Stomach smooth muscle (tissue), 2 donors: ENCODE measurements around the gene FNBP1.

Experiments used
- H3K27ac ChIP-seq: one replicate; pipeline ENCODE4 v1.7.0; 2013; ENCODE audit warnings: mild to moderate bottlenecking, low read length, inconsistent platforms
- H3K27me3 ChIP-seq, 2 donors: one replicate each; pipeline ENCODE4 v1.7.0; 2013; ENCODE audit warnings: low read length in 2 of 2; ENCODE audit not compliant: insufficient read depth in 2 of 2, control insufficient read depth in 1 of 2
- H3K36me3 ChIP-seq, 2 donors: one replicate each; pipeline ENCODE4 v1.7.0; 2013; ENCODE audit warnings: low read length in 2 of 2; ENCODE audit not compliant: control insufficient read depth in 2 of 2, insufficient read depth in 2 of 2
- H3K4me1 ChIP-seq: one replicate; pipeline ENCODE4 v1.7.0; 2013; ENCODE audit warnings: low read length; ENCODE audit not compliant: control insufficient read depth, insufficient read depth
- H3K4me3 ChIP-seq, 2 donors: one replicate each; pipeline ENCODE4 v1.7.0; 2013; ENCODE audit warnings: low read length in 2 of 2
- H3K9ac ChIP-seq, 2 donors: one replicate each; pipeline ENCODE4 v1.7.0; 2013; ENCODE audit warnings: low read length in 2 of 2, mild to moderate bottlenecking in 1 of 2
- H3K9me3 ChIP-seq, 2 donors: one replicate each; pipeline ENCODE4 v1.7.0; 2013; ENCODE audit warnings: low read length in 2 of 2; ENCODE audit not compliant: control insufficient read depth in 2 of 2
- donor health status: healthy.
- donor health status: Pancreatic carcinoma.

Gene FNBP1

GRCh38 chr9:129918296-129918950, 124.6 kb downstream of the FNBP1 start:
- Histone ChIP-seq H3K27ac (no peak overlapping the region), H3K27me3 (no peaks in the 10 kb centered on the region), H3K36me3 (peaks cover 14 to 16% of the 10 kb centered on the region in 2 donors), H3K9me3 (no peaks in the 10 kb centered on the region), H3K4me1 (no peaks in the 10 kb centered on the region), H3K4me3 (no peak overlapping the region), H3K9ac (no peak overlapping the region)

DNA sequence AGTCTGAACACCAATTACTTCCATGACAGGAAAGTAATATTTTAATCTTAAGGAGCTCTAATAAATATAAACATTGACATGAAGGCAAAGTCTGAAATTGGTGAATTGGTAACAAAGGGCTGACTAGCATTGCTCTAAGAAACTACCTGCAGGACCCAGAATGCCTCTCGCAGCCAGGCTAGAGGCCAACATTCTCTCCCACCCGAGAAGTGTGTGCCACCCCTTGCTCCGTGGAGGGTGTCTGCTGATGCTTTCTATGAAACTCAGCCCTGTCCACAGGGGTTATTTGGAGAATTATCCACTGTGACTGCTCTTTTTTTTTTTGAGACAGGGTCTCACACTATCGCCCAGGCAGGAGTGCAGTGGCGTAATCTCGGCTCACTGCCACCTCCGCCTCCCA, 126.3 kb downstream of the FNBP1 start:
- Histone ChIP-seq H3K9ac (no peak overlapping the region), H3K4me3 (no peak overlapping the region), H3K36me3 (peaks cover 8% of the 10 kb centered on the region in 2 donors), H3K9me3 (no peaks in the 10 kb centered on the region), H3K27me3 (no peaks in the 10 kb centered on the region), H3K27ac (no peak overlapping the region), H3K4me1 (no peaks in the 10 kb centered on the region)

DNA sequence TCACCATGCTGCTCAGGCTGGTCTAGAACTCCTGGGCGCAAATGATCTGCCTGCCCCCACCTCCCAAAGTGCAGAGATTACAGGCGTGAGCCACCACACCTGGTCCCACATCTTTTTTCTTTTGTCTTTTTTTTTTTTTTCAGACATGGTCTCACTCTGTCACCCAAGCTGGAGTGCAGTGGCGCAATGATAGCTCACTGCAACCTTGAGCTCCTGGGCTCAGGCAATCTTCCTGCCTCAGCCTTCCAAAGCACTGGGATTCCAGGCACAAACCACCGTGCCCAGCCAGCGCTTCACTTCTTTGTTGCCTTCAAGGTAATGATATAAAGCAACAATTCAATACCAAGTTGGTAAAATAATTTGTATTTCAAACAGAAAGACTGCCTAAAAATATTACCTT, 128.9 kb downstream of the FNBP1 start:
- Histone ChIP-seq H3K27ac (no peak overlapping the region), H3K4me1 (no peaks in the 10 kb centered on the region), H3K27me3 (no peaks in the 10 kb centered on the region), H3K36me3 (peaks cover 8 to 16% of the 10 kb centered on the region in 2 donors), H3K4me3 (no peak overlapping the region), H3K9me3 (no peaks in the 10 kb centered on the region), H3K9ac (no peak overlapping the region)

- peaks cover 13 to 23% of the 10 kb centered on the region in 2 donors for H3K36me3 ChIP-seq
- H3K9me3 ChIP-seq, result no peaks in the 10 kb centered on the region
- H3K27ac ChIP-seq, result no peak overlapping the region
- H3K27me3 ChIP-seq, result no peaks in the 10 kb centered on the region
- H3K4me1 ChIP-seq, result no peaks in the 10 kb centered on the region
- H3K4me3 ChIP-seq, result no peak overlapping the region
- no peak overlapping the region for H3K9ac ChIP-seq
Measured at GRCh38 chr9:129910628-129911567, 132.1 kb downstream of the FNBP1 start.

DNA sequence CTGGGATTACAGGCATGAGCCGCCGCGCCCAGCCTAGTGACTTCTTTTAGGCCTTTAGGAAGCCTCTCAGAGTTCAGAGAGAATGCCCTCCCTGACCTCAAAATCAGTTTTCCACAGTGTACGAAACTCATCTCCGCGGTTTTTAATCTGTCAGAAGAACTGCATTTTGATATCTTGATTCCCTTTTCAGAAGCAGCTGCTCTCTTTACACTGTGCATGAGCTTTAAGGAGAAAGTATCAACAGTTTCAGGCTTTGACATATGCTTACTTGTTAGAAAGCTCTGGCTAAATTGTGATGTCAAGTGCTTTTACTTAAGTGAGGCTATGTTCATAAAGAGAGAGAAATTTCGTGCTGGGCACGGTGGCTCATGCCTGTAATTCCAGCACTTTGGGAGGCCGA, 133.1 kb downstream of the FNBP1 start:
- Histone ChIP-seq H3K4me3 (no peak overlapping the region), H3K27ac (no peak overlapping the region), H3K36me3 (peaks cover 13 to 23% of the 10 kb centered on the region in 2 donors), H3K9me3 (no peaks in the 10 kb centered on the region), H3K4me1 (no peaks in the 10 kb centered on the region), H3K27me3 (no peaks in the 10 kb centered on the region), H3K9ac (no peak overlapping the region)

DNA sequence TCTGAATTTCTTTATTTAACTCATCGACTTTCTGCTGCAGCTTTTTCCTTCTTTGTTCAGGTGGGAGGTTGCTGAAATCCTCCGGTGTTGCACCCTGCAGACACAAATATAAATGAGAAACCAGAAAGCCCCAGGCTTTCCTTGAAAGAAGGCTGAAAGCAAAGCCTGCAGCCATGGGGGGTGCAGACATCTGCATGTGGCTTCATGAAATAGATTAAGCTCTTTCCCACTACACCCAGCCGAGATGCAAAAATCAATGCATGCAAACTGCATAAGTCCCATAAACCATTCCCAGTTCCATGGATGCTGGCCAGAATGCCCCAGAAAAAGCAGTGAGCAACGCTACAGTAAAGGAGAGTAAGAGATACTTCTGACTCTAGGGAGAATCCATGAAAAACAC, 134.1 kb downstream of the FNBP1 start:
- no peak overlapping the region for H3K4me3 ChIP-seq
- H3K36me3 ChIP-seq, result peaks cover 15 to 25% of the 10 kb centered on the region in 2 donors

GRCh38 chr9:129907201-129907600, 135.8 kb downstream of the FNBP1 start:
- Histone ChIP-seq H3K9me3 (no peaks in the 10 kb centered on the region), H3K27me3 (no peaks in the 10 kb centered on the region), H3K9ac (no peak overlapping the region), H3K36me3 (peaks cover 20 to 31% of the 10 kb centered on the region in 2 donors), H3K27ac (no peak overlapping the region), H3K4me1 (no peaks in the 10 kb centered on the region), H3K4me3 (no peak overlapping the region)

More for the DNA sequence above, 134.1 kb downstream of the FNBP1 start:
- Histone ChIP-seq H3K9me3 (no peaks in the 10 kb centered on the region), H3K4me1 (no peaks in the 10 kb centered on the region), H3K9ac (no peak overlapping the region), H3K27me3 (no peaks in the 10 kb centered on the region), H3K27ac (no peak overlapping the region)

- H3K4me1 ChIP-seq, result no peaks in the 10 kb centered on the region
- no peaks in the 10 kb centered on the region for H3K27me3 ChIP-seq
- H3K36me3 ChIP-seq, result peaks cover 25 to 36% of the 10 kb centered on the region in 2 donors
- H3K9ac ChIP-seq, result no peak overlapping the region
- H3K27ac ChIP-seq, result no peak overlapping the region
- no peaks in the 10 kb centered on the region for H3K9me3 ChIP-seq
- H3K4me3 ChIP-seq, result no peak overlapping the region
Measured at GRCh38 chr9:129906298-129906697, 136.7 kb downstream of the FNBP1 start.

GRCh38 chr9:129904734-129905133, 138.3 kb downstream of the FNBP1 start:
- peaks cover 32 to 41% of the 10 kb centered on the region in 2 donors for H3K36me3 ChIP-seq
- H3K27me3 ChIP-seq, result no peaks in the 10 kb centered on the region
- no peaks in the 10 kb centered on the region for H3K9me3 ChIP-seq
- H3K9ac ChIP-seq, result no peak overlapping the region
- H3K4me1 ChIP-seq, result no peaks in the 10 kb centered on the region
- H3K27ac ChIP-seq, result no peak overlapping the region
- H3K4me3 ChIP-seq, result no peak overlapping the region

DNA sequence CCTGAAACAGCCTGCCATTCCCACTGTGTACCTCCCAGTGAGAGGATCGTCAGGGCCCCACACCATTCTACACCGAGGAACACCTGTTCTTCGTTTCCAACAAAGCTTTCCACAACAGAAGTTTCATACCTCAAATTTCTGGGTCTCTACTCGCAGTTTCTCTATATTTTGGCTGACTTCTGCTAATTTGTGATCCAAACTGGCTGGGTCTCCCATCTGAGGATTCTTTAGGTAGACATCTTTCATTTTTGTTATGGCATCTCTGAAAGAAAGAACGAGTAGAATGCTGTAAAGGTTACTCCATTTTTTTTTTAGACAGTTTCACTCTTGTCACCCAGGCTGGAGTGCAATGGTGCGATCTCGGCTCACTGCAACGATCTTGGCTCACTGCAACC, 140.3 kb downstream of the FNBP1 start:
- H3K27ac ChIP-seq, result no peak overlapping the region
- peaks cover 3% of the 10 kb centered on the region for H3K4me1 ChIP-seq
- H3K9ac ChIP-seq, result no peak overlapping the region
- H3K9me3 ChIP-seq, result no peaks in the 10 kb centered on the region
- peaks cover 34 to 44% of the 10 kb centered on the region in 2 donors for H3K36me3 ChIP-seq
- H3K27me3 ChIP-seq, result no peaks in the 10 kb centered on the region
- H3K4me3 ChIP-seq, result no peak overlapping the region
